HG02840 (cell line): Measurements from ENCODE around the gene METTL21C.

Source experiments
- ATAC-seq: cut with Tn5 transposase; IDR thresholded peaks from one replicate; pipeline ENCODE4 v1.9.1; 2021; ENCODE audit warnings: mild to moderate bottlenecking, moderate library complexity, moderate number of reproducible peaks; ENCODE audit not compliant: unreplicated experiment, low FRiP score

The METTL21C gene

GRCh38 chr13:102694937-102695336 lies at the start of gene METTL21C:
METTL21C (minus strand) TSS chr13:102695044; CDS start chr13:102694498, 546 bp downstream.
- no peak for ATAC-seq

DNA sequence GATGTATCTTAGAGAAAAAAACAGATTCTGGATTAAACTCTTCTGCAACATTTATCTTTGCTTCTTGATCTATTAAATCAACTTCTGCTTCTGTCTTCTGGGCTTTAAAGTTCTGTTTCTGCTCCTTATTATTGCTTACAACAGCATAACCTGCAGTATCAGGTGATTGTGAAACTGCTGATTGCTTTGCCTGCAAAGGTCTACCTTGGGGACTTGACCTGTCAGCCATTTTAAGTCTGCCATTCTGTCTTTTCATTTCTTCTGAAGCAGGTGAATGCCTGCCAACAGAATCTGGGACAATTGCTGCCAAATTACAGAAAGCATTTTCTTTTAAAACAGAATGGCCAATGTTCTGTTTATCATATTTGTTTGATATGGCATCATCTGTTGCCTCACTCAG lies 47.7 kb upstream of the METTL21C start:
- ATAC-seq = no peak

- ATAC-seq = no peak
Measured at GRCh38 chr13:102742101-102742500, 47.3 kb upstream of the METTL21C start.

GRCh38 chr13:102729560-102730270 lies 34.9 kb upstream of the METTL21C start:
- no peak for ATAC-seq

GRCh38 chr13:102726430-102726829 lies 31.6 kb upstream of the METTL21C start:
- ATAC-seq = no peak

DNA sequence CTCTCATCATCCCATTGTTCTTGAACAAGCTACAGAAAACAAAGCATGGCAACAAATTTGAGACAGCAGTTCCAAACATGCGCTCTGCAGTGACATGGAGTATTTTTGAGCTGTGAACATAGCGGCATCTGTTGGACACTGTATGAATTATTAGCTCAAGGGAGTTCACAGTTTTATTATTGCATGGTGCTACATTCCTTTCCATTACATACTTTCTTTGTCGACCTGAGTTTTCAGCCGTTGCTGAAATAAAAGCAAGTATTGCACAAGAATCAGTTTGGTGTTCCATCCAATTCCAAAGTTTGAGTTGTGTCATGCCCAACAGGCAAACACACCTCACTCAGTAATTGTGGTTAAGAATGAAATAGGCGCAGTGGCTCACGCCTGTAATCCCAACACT lies 30.1 kb upstream of the METTL21C start:
- no peak for ATAC-seq

GRCh38 chr13:102721800-102722231 lies 27.0 kb upstream of the METTL21C start:
- no peak for ATAC-seq

DNA sequence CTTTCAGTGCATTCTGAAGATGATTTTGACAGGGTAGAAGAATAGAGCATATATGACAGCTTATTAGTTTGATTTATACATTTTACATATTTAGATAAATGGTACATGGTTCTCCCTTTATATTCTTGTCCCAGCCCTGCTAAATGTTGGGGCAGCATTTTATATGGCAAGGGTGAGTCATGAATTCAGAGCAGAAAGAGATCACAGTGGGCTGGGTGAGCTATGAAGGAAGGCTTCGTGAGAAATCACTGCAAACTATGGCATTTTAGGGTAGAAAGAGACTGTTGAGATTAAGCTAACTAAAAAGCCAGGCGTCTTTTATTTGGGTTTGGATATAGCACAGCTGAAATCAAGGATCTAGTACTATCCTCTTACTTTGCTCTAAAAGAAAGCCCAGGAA lies 23.9 kb upstream of the METTL21C start:
- no peak for ATAC-seq

DNA sequence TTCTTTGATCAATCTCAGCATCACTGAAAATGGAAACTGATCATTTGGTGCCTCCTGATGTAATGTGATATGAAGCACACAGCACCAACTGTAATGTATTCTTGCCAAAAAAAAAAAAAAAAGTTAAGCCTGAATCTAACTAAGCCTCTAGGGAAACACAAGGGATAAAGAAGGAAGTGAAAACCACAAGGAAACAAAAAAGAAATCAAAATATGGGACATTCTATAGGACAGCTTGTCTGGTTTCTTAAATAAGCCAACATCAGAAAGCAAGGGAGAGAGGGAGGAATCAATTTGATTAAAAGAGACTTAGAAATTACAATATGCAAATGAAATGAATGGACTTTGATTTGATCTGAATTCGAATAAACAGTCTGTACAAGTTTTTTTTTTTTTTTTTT lies 20.6 kb upstream of the METTL21C start:
- ATAC-seq = no peak

GRCh38 chr13:102710261-102710679 lies 15.4 kb upstream of the METTL21C start:
- ATAC-seq = no peak

DNA sequence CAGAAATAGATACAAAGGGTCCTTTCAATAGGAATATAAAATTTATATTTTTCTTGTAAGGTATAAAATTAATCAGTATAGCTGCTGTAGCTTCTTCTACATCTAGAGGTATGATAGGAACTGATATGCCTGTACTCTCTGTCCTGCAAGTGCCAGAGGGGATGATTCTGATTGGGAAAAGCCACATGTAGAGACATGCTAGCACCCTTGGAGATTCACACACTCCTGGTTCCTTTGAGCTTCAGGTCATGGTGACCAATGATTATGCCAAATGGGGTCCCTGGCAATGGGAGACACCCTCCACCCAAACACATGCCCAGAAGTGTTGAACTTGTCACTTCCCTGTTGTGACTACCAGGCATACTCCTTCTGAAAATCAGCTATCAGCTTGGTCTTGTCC lies 14.7 kb upstream of the METTL21C start:
- ATAC-seq = no peak

- ATAC-seq = no peak
Measured at GRCh38 chr13:102708991-102709390, 14.1 kb upstream of the METTL21C start.

- ATAC-seq = no peak
Measured at GRCh38 chr13:102708211-102708610, 13.4 kb upstream of the METTL21C start.

DNA sequence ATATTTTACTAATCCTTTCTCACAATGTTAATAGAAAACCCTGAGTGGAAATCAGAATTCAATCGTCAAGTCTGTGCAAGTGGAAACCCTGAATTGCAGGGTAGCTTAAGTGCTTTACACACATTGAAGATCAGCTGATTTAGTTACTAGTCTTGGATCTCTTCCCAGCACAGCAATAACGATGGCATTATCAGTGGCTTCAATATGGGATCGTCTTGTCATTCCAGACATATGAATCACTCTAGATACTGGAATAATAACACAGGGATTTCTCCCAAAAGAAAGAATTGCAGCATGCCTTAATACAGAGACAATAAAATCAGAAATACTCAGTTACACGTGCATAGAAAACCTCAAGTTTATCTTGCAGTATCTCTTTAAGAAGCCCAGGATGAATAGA lies 12.6 kb upstream of the METTL21C start:
- no peak for ATAC-seq

DNA sequence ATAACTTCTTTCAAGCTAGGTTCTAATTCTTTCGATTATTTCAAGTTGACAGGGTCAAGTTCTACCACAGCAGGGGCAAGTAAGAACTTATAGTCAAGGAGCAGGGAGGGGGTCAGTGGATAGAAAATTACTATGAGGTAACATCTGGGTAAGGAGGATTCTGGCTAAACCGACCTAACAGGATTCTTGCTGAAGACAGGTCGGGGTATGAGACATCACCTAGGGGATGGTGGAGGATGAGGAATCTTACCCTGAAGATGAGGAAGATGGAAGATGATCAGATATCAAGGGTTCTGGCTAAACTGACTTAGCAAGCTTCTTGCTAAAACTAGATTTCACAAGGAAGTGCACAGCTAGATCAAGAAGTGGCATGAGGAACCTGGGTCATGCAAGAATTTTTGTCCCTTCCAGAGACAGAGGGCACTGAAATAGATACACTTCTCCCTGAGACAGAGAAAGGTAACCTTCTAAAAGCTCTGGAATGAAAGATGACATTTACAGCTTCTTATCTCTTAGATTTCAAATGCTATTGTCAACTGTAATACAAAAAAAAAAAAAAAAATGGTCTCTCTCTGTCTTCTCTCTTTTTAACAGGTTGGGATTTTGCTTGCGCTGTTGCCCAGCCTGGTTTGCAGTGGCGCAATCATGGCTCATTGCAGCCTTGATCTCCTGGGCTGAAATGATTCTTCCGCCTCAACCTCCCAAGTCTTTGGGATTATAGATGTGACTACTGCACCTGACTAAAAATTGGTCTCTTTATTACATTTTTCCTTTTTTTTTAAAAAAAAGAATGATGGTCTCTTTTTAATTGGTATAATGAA lies 9.6 kb upstream of the METTL21C start:
- ATAC-seq = no peak

DNA sequence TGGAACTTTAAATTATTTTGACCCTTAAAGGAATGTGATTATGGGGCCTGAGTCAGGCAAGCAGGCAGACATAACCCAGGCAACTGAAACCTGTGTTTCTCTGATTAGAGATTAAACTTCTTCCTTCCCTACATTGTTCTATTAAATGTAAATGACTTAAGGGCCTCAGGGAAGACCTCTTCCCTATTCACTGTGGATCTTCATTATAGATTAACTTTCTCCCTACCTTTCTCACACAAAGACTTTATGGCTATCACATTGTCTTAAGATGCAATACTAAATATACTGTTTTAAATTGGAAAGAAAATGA lies 8.8 kb upstream of the METTL21C start:
- no peak for ATAC-seq

DNA sequence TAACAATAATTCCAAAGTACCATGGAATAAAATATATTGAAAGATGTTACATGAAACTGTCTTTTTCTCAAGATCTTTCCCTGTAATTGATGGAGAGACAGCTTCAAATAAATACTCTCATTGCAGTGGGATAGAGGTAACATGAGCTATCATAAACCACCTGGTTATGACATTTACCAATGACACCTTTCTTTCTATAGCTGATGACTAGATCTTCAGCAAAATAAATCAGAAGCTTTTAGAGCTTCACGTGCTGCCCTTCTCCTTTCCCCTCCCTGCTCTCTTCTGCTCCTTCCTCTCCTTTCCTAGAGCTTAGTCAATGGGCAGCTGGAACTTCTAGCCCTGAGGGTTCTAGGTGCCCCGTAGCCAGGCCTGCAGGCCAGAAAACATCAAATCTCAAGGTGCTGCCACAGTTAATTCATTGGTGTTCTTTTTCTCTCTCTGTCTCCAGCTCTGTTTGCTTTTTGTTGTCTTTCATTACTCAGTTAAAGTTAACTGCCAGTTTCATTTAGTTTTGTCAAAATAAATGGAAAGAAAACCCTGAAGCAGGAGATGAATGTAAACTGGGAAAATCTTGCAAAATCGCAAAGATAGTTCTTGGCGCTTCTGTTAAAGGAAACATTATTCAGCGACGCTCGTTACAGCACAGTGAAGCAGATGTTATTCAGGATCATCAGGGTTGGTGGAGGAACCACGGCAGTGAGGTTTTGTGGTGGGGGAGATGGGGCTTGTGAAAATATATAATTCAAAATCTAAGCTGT lies 8.3 kb upstream of the METTL21C start:
- ATAC-seq = no peak

GRCh38 chr13:102701331-102701730 lies 6.5 kb upstream of the METTL21C start:
- ATAC-seq = no peak

GRCh38 chr13:102700088-102701031 lies 5.5 kb upstream of the METTL21C start:
- no peak for ATAC-seq

DNA sequence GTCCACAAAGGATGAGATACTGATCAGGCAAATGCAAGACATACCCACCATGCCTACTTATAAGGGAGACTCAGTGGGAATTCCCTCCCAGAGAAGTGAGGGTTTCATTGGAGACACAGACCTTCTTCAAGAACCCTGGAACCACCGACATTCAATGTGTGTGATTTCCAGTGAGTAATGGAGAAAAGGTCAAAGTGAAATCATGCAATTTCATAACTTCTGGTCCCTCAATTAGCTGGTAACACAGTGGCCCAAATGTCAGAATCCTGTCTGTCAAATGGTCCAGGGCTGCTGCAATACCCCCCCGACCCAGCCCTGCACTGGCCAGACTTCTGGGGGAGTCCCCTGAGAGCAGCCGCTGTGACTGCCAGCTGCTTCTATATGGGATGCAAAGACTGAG lies 4.7 kb upstream of the METTL21C start:
- ATAC-seq = no peak
